PC-9 (cell line): ENCODE data around the gene TGIF1.

Source experiments
- EZH2 ChIP-seq: fragments of 200-600 bp; sonication (generic); IDR thresholded peaks from 2 replicates; pipeline ENCODE4 v1.8.0; 2017; ENCODE audit warnings: antibody characterized with exemption, low read depth
- TF ChIP-seq, protein P1 (sequence below): fragments of 200-600 bp; sonication (generic); conservative IDR thresholded peaks from 2 replicates; pipeline ENCODE4 v1.6.1; 2017; ENCODE audit warnings: mixed run types, antibody characterized with exemption, mild to moderate bottlenecking, moderate library complexity

DNA sequence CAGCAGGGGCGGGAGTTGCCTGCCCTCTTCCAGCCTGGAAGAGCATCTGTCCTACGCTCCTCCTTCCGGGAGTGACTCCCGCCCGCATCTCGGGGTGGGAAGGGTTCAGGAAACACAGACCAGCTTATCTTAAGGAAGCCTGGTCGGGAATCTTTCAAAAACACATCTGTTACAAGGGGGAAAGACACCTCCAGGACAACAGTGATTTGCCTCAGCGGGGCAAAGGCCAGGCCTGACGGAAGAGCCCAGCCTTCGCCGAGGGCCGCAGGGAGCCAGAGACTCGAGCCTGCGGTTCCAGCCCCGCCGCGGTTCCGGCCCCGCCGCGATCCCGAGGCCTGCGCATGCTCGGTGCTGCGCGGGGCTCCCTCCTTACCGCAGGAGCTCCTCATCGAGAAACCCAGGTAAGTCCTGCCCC is 38.1 kb upstream of the TGIF1 start:
- TF ChIP-seq, protein P1, sequence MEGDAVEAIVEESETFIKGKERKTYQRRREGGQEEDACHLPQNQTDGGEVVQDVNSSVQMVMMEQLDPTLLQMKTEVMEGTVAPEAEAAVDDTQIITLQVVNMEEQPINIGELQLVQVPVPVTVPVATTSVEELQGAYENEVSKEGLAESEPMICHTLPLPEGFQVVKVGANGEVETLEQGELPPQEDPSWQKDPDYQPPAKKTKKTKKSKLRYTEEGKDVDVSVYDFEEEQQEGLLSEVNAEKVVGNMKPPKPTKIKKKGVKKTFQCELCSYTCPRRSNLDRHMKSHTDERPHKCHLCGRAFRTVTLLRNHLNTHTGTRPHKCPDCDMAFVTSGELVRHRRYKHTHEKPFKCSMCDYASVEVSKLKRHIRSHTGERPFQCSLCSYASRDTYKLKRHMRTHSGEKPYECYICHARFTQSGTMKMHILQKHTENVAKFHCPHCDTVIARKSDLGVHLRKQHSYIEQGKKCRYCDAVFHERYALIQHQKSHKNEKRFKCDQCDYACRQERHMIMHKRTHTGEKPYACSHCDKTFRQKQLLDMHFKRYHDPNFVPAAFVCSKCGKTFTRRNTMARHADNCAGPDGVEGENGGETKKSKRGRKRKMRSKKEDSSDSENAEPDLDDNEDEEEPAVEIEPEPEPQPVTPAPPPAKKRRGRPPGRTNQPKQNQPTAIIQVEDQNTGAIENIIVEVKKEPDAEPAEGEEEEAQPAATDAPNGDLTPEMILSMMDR: no peak
- TF ChIP-seq EZH2: no peak
